Fibroblast of lung (primary cell): ENCODE results near the gene MRPL49. TPM values are rescaled to one million over a fixed set of nuclear protein-coding genes. Genes with fewer than 3 reads are reported as not detected.
A peak's percentile ranks its signal among the peaks of the same experiment; 100 is the strongest.

ENCODE experiments used
- DNase-seq, 2 donors: peaks; one replicate each; pipeline versions ENCODE4 v3.0.0 to v3.0.0-alpha.2; 2010; ENCODE audit warnings: low read depth in 2 of 2
- H2AFZ ChIP-seq: 2 replicates; pipeline ENCODE4 v1.5.1; 2012; ENCODE audit warnings: low read length, control low read depth, inconsistent platforms
- H3K27ac ChIP-seq: 2 replicates; pipeline ENCODE4 v1.5.1; 2011; ENCODE audit warnings: low read length, control low read depth; ENCODE audit not compliant: insufficient read depth
- H3K27me3 ChIP-seq: 2 replicates; pipeline ENCODE4 v1.5.1; 2011; ENCODE audit warnings: mild to moderate bottlenecking, low read length; ENCODE audit not compliant: control insufficient read depth, insufficient read depth
- H3K36me3 ChIP-seq: 2 replicates; pipeline ENCODE4 v1.5.1; 2011; ENCODE audit warnings: low read length; ENCODE audit not compliant: control insufficient read depth, insufficient read depth
- H3K4me1 ChIP-seq: 2 replicates; pipeline ENCODE4 v1.5.1; 2011; ENCODE audit warnings: low read length; ENCODE audit not compliant: control insufficient read depth, insufficient read depth; ENCODE audit errors: extremely low read depth
- H3K4me2 ChIP-seq: 2 replicates; pipeline ENCODE4 v1.5.1; 2011; ENCODE audit warnings: low read length, control low read depth; ENCODE audit not compliant: insufficient read depth; ENCODE audit errors: extremely low read depth
- H3K4me3 ChIP-seq, 4 experiments: fragments of 200-600 bp in 1 of 4; sonication (generic) in 1 of 4; replicated peaks in 1 of 4; 2 replicates each; pipeline ENCODE4 v1.5.1; 2011 to 2016; ENCODE audit warnings: low read length in 4 of 4, low read depth in 3 of 4, mild to moderate bottlenecking in 3 of 4, control low read depth in 2 of 4, inconsistent platforms in 1 of 4, mixed read lengths in 1 of 4; ENCODE audit not compliant: insufficient read depth in 1 of 4; ENCODE audit errors: control extremely low read depth in 1 of 4
- H3K79me2 ChIP-seq: 2 replicates; pipeline ENCODE4 v1.5.1; 2012; ENCODE audit warnings: mild to moderate bottlenecking, low read length, inconsistent platforms; ENCODE audit not compliant: control insufficient read depth, insufficient read depth
- H3K9ac ChIP-seq: 2 replicates; pipeline ENCODE4 v1.5.1; 2011; ENCODE audit warnings: mild to moderate bottlenecking, low read length, control low read depth; ENCODE audit not compliant: insufficient read depth
- H3K9me3 ChIP-seq: 2 replicates; pipeline ENCODE4 v1.5.1; 2012; ENCODE audit warnings: low read depth, low read length; ENCODE audit not compliant: control insufficient read depth, insufficient read depth
- H4K20me1 ChIP-seq: 2 replicates; pipeline ENCODE4 v1.5.1; 2011; ENCODE audit warnings: low read length; ENCODE audit not compliant: control insufficient read depth, insufficient read depth; ENCODE audit errors: extremely low read depth
- CTCF ChIP-seq, 2 donors: IDR thresholded peaks in 1 of 2; conservative IDR thresholded peaks in 1 of 2; 1 replicate in 1 of 2; 2 replicates in 1 of 2; pipeline ENCODE4 v1.5.1; 2011 to 2012; ENCODE audit warnings: low read length in 2 of 2, control low read depth in 1 of 2, inconsistent platforms in 1 of 2, low read depth in 1 of 2, mild to moderate bottlenecking in 1 of 2
- EZH2 ChIP-seq: IDR thresholded peaks from 2 replicates; pipeline ENCODE4 v1.5.1; 2012; ENCODE audit warnings: low read length, control low read depth, mild to moderate bottlenecking; ENCODE audit errors: missing control alignments
- polyA plus RNA-seq, 2 donors: library from polyadenylated mRNA; depleted of rRNA in 1 of 2; stranded (reverse) in 1 of 2; unstranded in 1 of 2; fragments of >200 nt; gene quantifications; 2 replicates each; pipeline ENCODE4 v1.2.1, GENCODE V29; 2011 to 2012; ENCODE audit warnings: missing spikeins in 1 of 2
- total RNA-seq: library from RNA; depleted of rRNA; stranded (reverse); fragments of >200 nt; gene quantifications from 2 replicates; pipeline ENCODE4 v1.2.1, GENCODE V29; 2014

MRPL49 gene
- total and polyA plus RNA-seq, 2 donors (not counting 1 experiment from before 2014, with no cell fraction given): 55.5 to 70.8 TPM

- TF ChIP-seq EZH2: no peak
- no peak for TF ChIP-seq CTCF (conservative IDR thresholded peaks at IDR 0.05 in 1 of 2, IDR thresholded peaks at IDR 0.05 in 1 of 2; ENCODE audit: low read depth in 1 of 2, low read length in 2 of 2)
- no peak overlapping the region for H2AFZ ChIP-seq
- DNase-seq: no peak
Observed at GRCh38 chr11:65166893-65167292, 44.8 kb downstream of the MRPL49 start.

GRCh38 chr11:65167656-65168055 is 45.5 kb downstream of the MRPL49 start:
- TF ChIP-seq EZH2: no peak
- TF ChIP-seq CTCF (conservative IDR thresholded peaks at IDR 0.05 in 1 of 2, IDR thresholded peaks at IDR 0.05 in 1 of 2; ENCODE audit: low read depth in 1 of 2, low read length in 2 of 2): no peak
- no peak overlapping the region for H3K27ac ChIP-seq
- no peak overlapping the region for H3K4me3 ChIP-seq
- no peaks in the 10 kb centered on the region for H3K36me3 ChIP-seq
- DNase-seq: no peak
- H4K20me1 ChIP-seq: no peaks in the 10 kb centered on the region
- no peak overlapping the region for H2AFZ ChIP-seq
- H3K4me2 ChIP-seq: no peak overlapping the region
- H3K9me3 ChIP-seq: no peaks in the 10 kb centered on the region
- H3K27me3 ChIP-seq: no peaks in the 10 kb centered on the region
- no peak overlapping the region for H3K9ac ChIP-seq
- H3K79me2 ChIP-seq: no peaks in the 10 kb centered on the region
- peaks cover 3% of the 10 kb centered on the region for H3K4me1 ChIP-seq

More at GRCh38 chr11:65166893-65167292, 44.8 kb downstream of the MRPL49 start:
- Histone ChIP-seq H3K9ac (no peak overlapping the region), H3K9me3 (no peaks in the 10 kb centered on the region), H4K20me1 (no peaks in the 10 kb centered on the region), H3K79me2 (no peaks in the 10 kb centered on the region), H3K4me1 (peaks cover 3% of the 10 kb centered on the region), H3K4me2 (no peak overlapping the region), H3K27ac (no peak overlapping the region), H3K4me3 (no peak overlapping the region), H3K36me3 (no peaks in the 10 kb centered on the region), H3K27me3 (no peaks in the 10 kb centered on the region)

GRCh38 chr11:65169164-65169641 is 47.1 kb downstream of the MRPL49 start:
- Histone ChIP-seq H4K20me1 (no peaks in the 10 kb centered on the region), H2AFZ (peak overlapping the region; percentile 85), H3K27ac (peak overlapping the region; percentile 8), H3K4me3 (no peak overlapping the region), H3K27me3 (no peaks in the 10 kb centered on the region), H3K4me1 (peaks cover 3% of the 10 kb centered on the region), H3K9me3 (no peaks in the 10 kb centered on the region), H3K4me2 (no peak overlapping the region), H3K79me2 (no peaks in the 10 kb centered on the region), H3K9ac (no peak overlapping the region), H3K36me3 (no peaks in the 10 kb centered on the region)
- TF ChIP-seq EZH2 (no peak), CTCF (conservative IDR thresholded peaks at IDR 0.05 in 1 of 2, IDR thresholded peaks at IDR 0.05 in 1 of 2; ENCODE audit: low read depth in 1 of 2, low read length in 2 of 2) (no peak)
- DNase-seq: peak in 1 of 2 donors; percentile 39
